Stimulated activated CD8-positive, alpha-beta memory T cell treated with anti-CD3 and anti-CD28 coated beads, Interleukin-12 subunit alpha, Interleukin-12 subunit beta, amount 100 ng/mL, for 24 hours (primary cell): Measurements from ENCODE around the gene PRPF19.

Source experiments
- DNase-seq: peaks from one replicate; pipeline ENCODE4 v3.0.0-alpha.2; 2020; ENCODE audit errors: extremely low read depth

PRPF19 gene

GRCh38 chr11:60905551-60906113 is 753 bp downstream of the PRPF19 start:
- DNase-seq = no peak

- DNase-seq = no peak
Measured at GRCh38 chr11:60905047-60905446, 1.3 kb downstream of the PRPF19 start.

GRCh38 chr11:60902625-60903024 is 3.8 kb downstream of the PRPF19 start:
- DNase-seq = no peak

- no peak for DNase-seq
Measured at GRCh38 chr11:60900673-60901404, 5.5 kb downstream of the PRPF19 start.

GRCh38 chr11:60899977-60900376 is 6.4 kb downstream of the PRPF19 start:
- no peak for DNase-seq

- no peak for DNase-seq
Measured at GRCh38 chr11:60899046-60899936, 7.1 kb downstream of the PRPF19 start.

- DNase-seq = no peak
Measured at GRCh38 chr11:60897496-60897895, 8.9 kb downstream of the PRPF19 start.

- no peak for DNase-seq
Measured at GRCh38 chr11:60895687-60896086, 10.7 kb downstream of the PRPF19 start.

- DNase-seq = no peak
Measured at GRCh38 chr11:60891103-60891741, 15.2 kb downstream of the PRPF19 start.

GRCh38 chr11:60890696-60891095 is 15.7 kb downstream of the PRPF19 start:
- DNase-seq = no peak

GRCh38 chr11:60889869-60890311 is 16.5 kb downstream of the PRPF19 start:
- DNase-seq = no peak

GRCh38 chr11:60887556-60887955 is 18.8 kb downstream of the PRPF19 start:
- no peak for DNase-seq

GRCh38 chr11:60880643-60881282 is 25.6 kb downstream of the PRPF19 start:
- no peak for DNase-seq

GRCh38 chr11:60879971-60880588 is 26.3 kb downstream of the PRPF19 start:
- no peak for DNase-seq

- DNase-seq = no peak
Measured at GRCh38 chr11:60879104-60879503, 27.3 kb downstream of the PRPF19 start.

- DNase-seq = no peak
Measured at GRCh38 chr11:60878245-60879101, 27.9 kb downstream of the PRPF19 start.

- no peak for DNase-seq
Measured at GRCh38 chr11:60876168-60876485, 30.3 kb downstream of the PRPF19 start.

- no peak for DNase-seq
Measured at GRCh38 chr11:60875366-60876167, 30.8 kb downstream of the PRPF19 start.
